Natural killer cell (primary cell): ENCODE measurements around the gene P2RY12. TPM values are rescaled to one million over a fixed set of nuclear protein-coding genes. Genes with fewer than 3 reads are reported as not detected.

Experiments
- ATAC-seq, 3 donors: fragments of 150-1000 bp in 2 of 3; fragments of 200-7000 bp in 1 of 3; cut with Tn5 transposase; 1 replicate in 1 of 3; 2 replicates in 2 of 3; pipeline ENCODE4 v1.10.0; 2021; ENCODE audit warnings: mild to moderate bottlenecking in 2 of 3, moderate library complexity in 2 of 3
- DNase-seq, 2 donors: peaks; one replicate each; pipeline versions ENCODE4 v3.0.0 to v3.0.0-alpha.2; 2013 to 2021; ENCODE audit warnings: mixed read lengths in 1 of 2
- H3K27ac ChIP-seq: one replicate; pipeline ENCODE4 v1.5.1; 2013; ENCODE audit warnings: mild to moderate bottlenecking, low read length
- H3K27me3 ChIP-seq: one replicate; pipeline ENCODE4 v1.6.1; 2013; ENCODE audit warnings: low read length; ENCODE audit not compliant: control insufficient read depth, insufficient read depth
- H3K36me3 ChIP-seq: one replicate; pipeline ENCODE4 v1.6.1; 2013; ENCODE audit warnings: low read length; ENCODE audit not compliant: control insufficient read depth, insufficient read depth
- H3K4me1 ChIP-seq: one replicate; pipeline ENCODE4 v1.6.1; 2013; ENCODE audit warnings: low read length; ENCODE audit not compliant: control insufficient read depth, insufficient read depth
- H3K4me3 ChIP-seq: one replicate; pipeline ENCODE4 v1.5.1; 2013; ENCODE audit warnings: low read length
- H3K9me3 ChIP-seq: one replicate; pipeline ENCODE4 v1.6.1; 2013; ENCODE audit warnings: low read length; ENCODE audit not compliant: control insufficient read depth, insufficient read depth
- H3K27ac Mint-ChIP-seq, 2 donors: one replicate each; pipeline ENCODE4 v1.8.0; 2022; ENCODE audit warnings: mild to moderate bottlenecking in 2 of 2, mixed read lengths in 2 of 2, moderate library complexity in 1 of 2
- H3K27me3 Mint-ChIP-seq, 2 donors: one replicate each; pipeline ENCODE4 v1.8.0; 2022; ENCODE audit warnings: low read depth in 2 of 2, mixed read lengths in 2 of 2
- H3K36me3 Mint-ChIP-seq: one replicate; pipeline ENCODE4 v1.8.0; 2022; ENCODE audit warnings: mixed read lengths
- H3K4me1 Mint-ChIP-seq, 2 donors: one replicate each; pipeline ENCODE4 v1.8.0; 2022; ENCODE audit warnings: mixed read lengths in 2 of 2
- H3K4me3 Mint-ChIP-seq: one replicate; pipeline ENCODE4 v1.8.0; 2022; ENCODE audit warnings: mild to moderate bottlenecking, moderate library complexity, mixed read lengths
- H3K9me3 Mint-ChIP-seq, 2 donors: one replicate each; pipeline ENCODE4 v1.8.0; 2022; ENCODE audit warnings: mixed read lengths in 2 of 2
- CTCF ChIP-seq: fragments of 200-600 bp; IDR thresholded peaks from one replicate; pipeline ENCODE4 v1.8.0; 2022; ENCODE audit warnings: antibody characterized with exemption
- WGBS: methylation state at CpG from one replicate; pipeline ENCODE4 v1.1.7; 2013; ENCODE audit warnings: missing lambda C conversion rate; ENCODE audit not compliant: insufficient coverage; 5-methylcytosine and 5-hydroxymethylcytosine counted together
- intact Hi-C: fragments of 100-400 bp; cut with micrococcal nuclease; formaldehyde crosslinking; loops from one replicate; pipeline ENCODE4 v1.14.2; 2022
- total RNA-seq, 4 donors: library from RNA; stranded (reverse); fragments of 120-200 nt in 1 of 4; gene quantifications; one replicate each; pipeline versions ENCODE4 v1.2.3 to v1.2.4, GENCODE V29; 2013 to 2022

P2RY12 gene
- total RNA-seq, 3 donors from 2014 or later (not counting 1 experiment from before 2014, with no cell fraction given) = 0.52 to 1.6 (median 1.3) TPM

- Histone ChIP-seq H3K27me3 (no peaks in the 10 kb centered on the region), H3K27ac (no peak overlapping the region), H3K4me1 (no peaks in the 10 kb centered on the region), H3K4me3 (no peak overlapping the region), H3K36me3 (no peaks in the 10 kb centered on the region), H3K9me3 (no peaks in the 10 kb centered on the region)
- intact Hi-C loops = no loop called here
- whole genome bisulfite sequencing = 92% methylated on average over 4 of the region's 4 CpGs
- ATAC-seq = no peak
- Mint-ChIP-seq H3K36me3 (no peaks in the 10 kb centered on the region), H3K9me3 (no peaks in the 10 kb centered on the region), H3K4me1 (no peaks in the 10 kb centered on the region), H3K27me3 (no peaks in the 10 kb centered on the region), H3K4me3 (no peak overlapping the region), H3K27ac (no peak overlapping the region)
- no peak for DNase-seq
- no peak for TF ChIP-seq CTCF
Measured at GRCh38 chr3:151372063-151372820, 12.3 kb downstream of the P2RY12 start.

GRCh38 chr3:151371526-151371925, 13.0 kb downstream of the P2RY12 start:
- Mint-ChIP-seq H3K9me3 (no peaks in the 10 kb centered on the region), H3K36me3 (no peaks in the 10 kb centered on the region), H3K4me3 (no peak overlapping the region), H3K4me1 (no peaks in the 10 kb centered on the region), H3K27me3 (no peaks in the 10 kb centered on the region), H3K27ac (no peak overlapping the region)
- ATAC-seq (no peak), DNase-seq (no peak)
- no peak for TF ChIP-seq CTCF
- Histone ChIP-seq H3K36me3 (no peaks in the 10 kb centered on the region), H3K27me3 (no peaks in the 10 kb centered on the region), H3K27ac (no peak overlapping the region), H3K4me3 (no peak overlapping the region), H3K4me1 (no peaks in the 10 kb centered on the region), H3K9me3 (no peaks in the 10 kb centered on the region)
- intact Hi-C loops = no loop called here

GRCh38 chr3:151367448-151367847, 17.1 kb downstream of the P2RY12 start:
- ATAC-seq = no peak
- DNase-seq = no peak
- no peaks in the 10 kb centered on the region for H3K27me3 Mint-ChIP-seq
- no peak overlapping the region for H3K4me3 Mint-ChIP-seq
- intact Hi-C loops = no loop called here
- H3K9me3 ChIP-seq = no peaks in the 10 kb centered on the region
- no peaks in the 10 kb centered on the region for H3K36me3 ChIP-seq
- H3K4me1 Mint-ChIP-seq = peaks cover 0 to 4% of the 10 kb centered on the region in 2 donors
- no peaks in the 10 kb centered on the region for H3K27me3 ChIP-seq
- no peaks in the 10 kb centered on the region for H3K36me3 Mint-ChIP-seq
- 98% methylated on average over 4 of the region's 5 CpGs for WGBS
- H3K27ac Mint-ChIP-seq = no peak overlapping the region
- no peaks in the 10 kb centered on the region for H3K4me1 ChIP-seq
- no peaks in the 10 kb centered on the region for H3K9me3 Mint-ChIP-seq
- no peak overlapping the region for H3K4me3 ChIP-seq
- TF ChIP-seq CTCF = no peak
- no peak overlapping the region for H3K27ac ChIP-seq

GRCh38 chr3:151366993-151367392, 17.6 kb downstream of the P2RY12 start:
- intact Hi-C loops = no loop called here
- Mint-ChIP-seq H3K27me3 (no peaks in the 10 kb centered on the region), H3K4me1 (peaks cover 0 to 4% of the 10 kb centered on the region in 2 donors), H3K4me3 (no peak overlapping the region), H3K27ac (no peak overlapping the region), H3K36me3 (no peaks in the 10 kb centered on the region), H3K9me3 (no peaks in the 10 kb centered on the region)
- ATAC-seq = no peak
- no peaks in the 10 kb centered on the region for H3K36me3 ChIP-seq
- no peaks in the 10 kb centered on the region for H3K27me3 ChIP-seq
- 100% methylated on average over 1 of the region's 3 CpGs for WGBS
- no peak overlapping the region for H3K4me3 ChIP-seq
- no peak for TF ChIP-seq CTCF
- no peak overlapping the region for H3K27ac ChIP-seq
- DNase-seq = no peak
- no peaks in the 10 kb centered on the region for H3K9me3 ChIP-seq
- no peaks in the 10 kb centered on the region for H3K4me1 ChIP-seq
